ENCODE data around the gene KHK. TPM values are rescaled to one million over a fixed set of nuclear protein-coding genes. Genes with fewer than 3 reads are reported as not detected.

Gene KHK
- total RNA-seq, 1 donor from 2014 or later, result 4.5 TPM

- intact Hi-C loops (cut with DNase I), result no loop called here
- DNase-seq (ENCODE audit: missing footprints), result no peak
- ATAC-seq, result no peak
These were observed 48.4 kb downstream of the KHK start for GRCh38 chr2:27134781-27135477.

GRCh38 chr2:27135478-27135955, 48.9 kb downstream of the KHK start:
- no peak for ATAC-seq
- intact Hi-C loops (cut with DNase I), result no loop called here
- no peak for DNase-seq (ENCODE audit: missing footprints)

- DNase-seq (ENCODE audit: missing footprints) (no peak), ATAC-seq (no peak)
- intact Hi-C loops (cut with DNase I), result no loop called here
These were observed 50.2 kb downstream of the KHK start for GRCh38 chr2:27136751-27137150.

GRCh38 chr2:27137322-27137935, 50.9 kb downstream of the KHK start:
- DNase-seq (ENCODE audit: missing footprints), result no peak
- intact Hi-C loops (cut with DNase I), result no loop called here
- no peak for ATAC-seq

- DNase-seq (ENCODE audit: missing footprints) (no peak), ATAC-seq (no peak)
- intact Hi-C loops (cut with DNase I), result no loop called here
These were observed 51.5 kb downstream of the KHK start for GRCh38 chr2:27138111-27138510.

- intact Hi-C loops (cut with DNase I), result no loop called here
- ATAC-seq (no peak), DNase-seq (ENCODE audit: missing footprints) (no peak)
These were observed 52.7 kb downstream of the KHK start, which contains the start of gene PRR30 for GRCh38 chr2:27139310-27139709. Gene PRR30, minus strand, starts transcription at chr2:27139410. Its CDS starts 1,081 bp downstream, at chr2:27138329.

- intact Hi-C loops (cut with DNase I), result no loop called here
- ATAC-seq (no peak), DNase-seq (ENCODE audit: missing footprints) (no peak)
These were observed 56.7 kb downstream of the KHK start for GRCh38 chr2:27143285-27143684.

GRCh38 chr2:27145682-27146081, 59.1 kb downstream of the KHK start:
- intact Hi-C loops (cut with DNase I), result no loop called here
- DNase-seq (ENCODE audit: missing footprints) (no peak), ATAC-seq (no peak)

GRCh38 chr2:27147935-27148334, 61.4 kb downstream of the KHK start:
- ATAC-seq, result no peak
- no peak for DNase-seq (ENCODE audit: missing footprints)
- intact Hi-C loops (cut with DNase I), result no loop called here

- intact Hi-C loops (cut with DNase I), result no loop called here
- peak; percentile 73 for DNase-seq (ENCODE audit: missing footprints)
- no peak for ATAC-seq
These were observed 62.3 kb downstream of the KHK start, which contains the start of gene TCF23 for GRCh38 chr2:27148801-27149439. Gene TCF23, plus strand, starts transcription at chr2:27149004. Its CDS starts 130 bp downstream, at chr2:27149134.

GRCh38 chr2:27149570-27150405, 63.2 kb downstream of the KHK start:
- no peak for ATAC-seq
- intact Hi-C loops (cut with DNase I), result no loop called here
- no peak for DNase-seq (ENCODE audit: missing footprints)

Other genes with a start within 250 kb of the KHK start
- gene DPYSL5, start 238.6 kb upstream of the KHK start, total RNA-seq, result not detected
- 58.9 TPM for gene MAPRE3, start 116.1 kb upstream of the KHK start, total RNA-seq
- 32.7 TPM for gene TMEM214, start 53.8 kb upstream of the KHK start, total RNA-seq
- 9.9 TPM for gene AGBL5, start 35.1 kb upstream of the KHK start, total RNA-seq
- 411 TPM for gene OST4, start 15.1 kb upstream of the KHK start, total RNA-seq
- 25.8 TPM for gene EMILIN1, start 8.2 kb upstream of the KHK start, total RNA-seq
- 0.84 TPM for gene CGREF1, start 32.4 kb downstream of the KHK start, total RNA-seq
- gene ABHD1, start 37.0 kb downstream of the KHK start, total RNA-seq, result 2.4 TPM
- 54.5 TPM for gene PREB, start 47.9 kb downstream of the KHK start, total RNA-seq
- gene PRR30, start 52.6 kb downstream of the KHK start, total RNA-seq, result not detected
- 0.16 TPM for gene TCF23, start 62.2 kb downstream of the KHK start, total RNA-seq
- gene ATRAID, start 125.3 kb downstream of the KHK start, total RNA-seq, result 115 TPM
- gene SLC5A6, start 125.5 kb downstream of the KHK start, total RNA-seq, result 12.3 TPM
- 9.4 TPM for gene CAD, start 130.6 kb downstream of the KHK start, total RNA-seq
- 10.1 TPM for gene SLC30A3, start 176.3 kb downstream of the KHK start, total RNA-seq
- gene DNAJC5G, start 188.7 kb downstream of the KHK start, total RNA-seq, result 1.9 TPM
- 282 TPM for gene TRIM54, start 195.7 kb downstream of the KHK start, total RNA-seq
- gene UCN, start 221.7 kb downstream of the KHK start, total RNA-seq, result 0.84 TPM
- 48.0 TPM for gene MPV17, start 236.3 kb downstream of the KHK start, total RNA-seq

Data from Right ventricle myocardium inferior (tissue), 1 donor.